Muscle layer of colon (tissue), 2 donors: ENCODE data around the gene HOXA3.
A peak's percentile ranks its signal among the peaks of the same experiment; 100 is the strongest.

Experiments
- H3K27ac ChIP-seq: one replicate; pipeline ENCODE4 v1.7.0; 2013; ENCODE audit warnings: low read depth, mild to moderate bottlenecking, low read length, moderate library complexity
- H3K27me3 ChIP-seq, 2 donors: one replicate each; pipeline ENCODE4 v1.7.0; 2013; ENCODE audit warnings: low read length in 2 of 2, mild to moderate bottlenecking in 2 of 2; ENCODE audit not compliant: insufficient read depth in 2 of 2, control insufficient read depth in 1 of 2
- H3K36me3 ChIP-seq: one replicate; pipeline ENCODE4 v1.7.0; 2013; ENCODE audit warnings: mild to moderate bottlenecking, low read length; ENCODE audit not compliant: insufficient read depth
- H3K4me1 ChIP-seq: one replicate; pipeline ENCODE4 v1.7.0; 2013; ENCODE audit warnings: mild to moderate bottlenecking, low read length; ENCODE audit not compliant: insufficient read depth
- H3K4me3 ChIP-seq, 2 donors: one replicate each; pipeline ENCODE4 v1.7.0; 2013; ENCODE audit warnings: low read length in 2 of 2, low read depth in 1 of 2, mild to moderate bottlenecking in 1 of 2, moderate library complexity in 1 of 2
- H3K9ac ChIP-seq: one replicate; pipeline ENCODE4 v1.7.0; 2013; ENCODE audit warnings: low read length
- H3K9me3 ChIP-seq: one replicate; pipeline ENCODE4 v1.7.0; 2013; ENCODE audit warnings: mild to moderate bottlenecking, low read length
- donor health status: abdominal sarcoma.
- donor health status: Adenocarcinoma of cecum.

HOXA3 gene

GRCh38 chr7:27095050-27095896, 57.1 kb downstream of the HOXA3 start:
- peak overlapping the region; percentile 49 for H3K27ac ChIP-seq
- no peaks in the 10 kb centered on the region for H3K9me3 ChIP-seq
- H3K27me3 ChIP-seq, result no peaks in the 10 kb centered on the region
- H3K4me3 ChIP-seq, result peak overlapping the region; percentile 73 to 91
- H3K4me1 ChIP-seq, result peaks cover 25% of the 10 kb centered on the region
- no peak overlapping the region for H3K9ac ChIP-seq
- H3K36me3 ChIP-seq, result no peaks in the 10 kb centered on the region

DNA sequence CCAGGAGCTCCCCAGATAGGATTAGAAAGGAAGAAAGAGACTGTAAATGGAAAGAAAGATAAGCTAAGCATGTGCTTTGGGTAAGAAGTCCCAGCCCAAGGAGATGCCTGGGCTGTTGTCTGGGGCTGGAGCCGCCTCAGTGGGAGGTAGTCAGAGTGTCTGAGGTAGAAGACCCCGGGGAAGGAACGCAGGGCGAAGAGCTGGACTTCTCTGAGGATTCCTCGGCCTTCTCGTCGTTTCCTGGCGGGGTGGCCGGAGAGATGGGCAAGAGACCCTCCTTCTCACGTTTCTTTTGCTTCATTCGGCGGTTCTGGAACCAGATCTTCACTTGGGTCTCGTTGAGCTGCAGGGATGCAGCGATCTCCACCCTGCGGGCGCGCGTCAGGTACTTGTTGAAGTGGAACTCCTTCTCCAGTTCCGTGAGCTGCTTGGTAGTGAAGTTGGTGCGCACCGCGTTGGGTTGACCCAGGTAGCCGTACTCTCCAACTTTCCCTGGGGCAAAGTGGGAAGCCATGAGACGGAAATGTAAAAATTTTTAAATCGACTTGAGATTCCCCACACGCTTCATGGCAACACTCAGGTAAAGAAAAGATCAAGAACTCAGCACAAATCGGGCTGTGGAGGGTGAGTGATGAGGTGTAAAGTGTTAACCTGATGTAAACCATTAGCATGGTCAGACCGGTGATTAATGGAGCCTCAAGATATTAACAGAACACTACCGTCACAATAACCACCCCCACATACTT, 57.9 kb downstream of the HOXA3 start:
- Histone ChIP-seq H3K27me3 (no peaks in the 10 kb centered on the region), H3K4me3 (no peak overlapping the region), H3K27ac (no peak overlapping the region), H3K9ac (no peak overlapping the region), H3K9me3 (no peaks in the 10 kb centered on the region), H3K4me1 (peaks cover 17% of the 10 kb centered on the region), H3K36me3 (no peaks in the 10 kb centered on the region)

DNA sequence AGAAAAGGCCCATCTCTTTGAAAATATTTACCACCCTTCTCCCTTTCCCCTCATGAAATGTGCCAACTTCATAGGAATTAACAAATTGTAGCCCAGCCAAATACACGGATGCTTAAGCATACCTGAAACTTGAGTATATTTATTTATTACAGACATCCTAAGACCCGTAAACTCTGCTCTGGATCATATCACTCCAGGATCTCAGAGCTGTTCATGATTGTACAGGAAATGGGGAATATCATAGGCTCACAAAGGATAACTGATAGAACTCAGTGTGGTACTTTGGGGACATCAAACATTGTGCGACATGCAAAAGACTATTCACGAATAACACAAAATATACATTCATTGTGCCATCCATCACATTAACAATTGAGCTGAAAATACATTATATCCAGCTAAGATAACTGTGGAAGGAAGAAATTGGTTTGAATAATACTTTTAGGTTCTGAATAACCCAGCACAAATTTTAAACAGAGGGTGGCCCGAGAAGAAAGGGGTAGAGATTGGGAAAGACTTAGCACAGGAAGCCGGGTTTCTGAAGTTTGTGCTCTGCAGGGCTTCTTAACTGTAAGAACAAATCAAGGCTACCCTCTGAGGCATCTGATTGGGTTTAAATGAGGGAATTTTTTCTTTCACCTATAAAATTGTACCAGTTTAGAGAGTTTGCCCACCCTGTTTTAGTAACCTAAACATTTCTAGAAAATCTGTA, 59.0 kb downstream of the HOXA3 start:
- peaks cover 4 to 7% of the 10 kb centered on the region in 2 donors for H3K27me3 ChIP-seq
- H3K9me3 ChIP-seq, result no peaks in the 10 kb centered on the region
- H3K27ac ChIP-seq, result no peak overlapping the region
- H3K9ac ChIP-seq, result no peak overlapping the region
- H3K4me1 ChIP-seq, result peaks cover 13% of the 10 kb centered on the region
- no peak overlapping the region for H3K4me3 ChIP-seq
- H3K36me3 ChIP-seq, result no peaks in the 10 kb centered on the region

GRCh38 chr7:27092819-27093110, 59.6 kb downstream of the HOXA3 start:
- Histone ChIP-seq H3K9me3 (no peaks in the 10 kb centered on the region), H3K27me3 (peaks cover 8 to 10% of the 10 kb centered on the region in 2 donors), H3K9ac (no peak overlapping the region), H3K4me3 (no peak overlapping the region), H3K36me3 (no peaks in the 10 kb centered on the region), H3K4me1 (peaks cover 8% of the 10 kb centered on the region), H3K27ac (no peak overlapping the region)

- H3K36me3 ChIP-seq, result no peaks in the 10 kb centered on the region
- peaks cover 3% of the 10 kb centered on the region for H3K4me1 ChIP-seq
- H3K9me3 ChIP-seq, result no peaks in the 10 kb centered on the region
- no peak overlapping the region for H3K9ac ChIP-seq
- H3K27me3 ChIP-seq, result peaks cover 8 to 12% of the 10 kb centered on the region in 2 donors
- H3K4me3 ChIP-seq, result no peak overlapping the region
- no peak overlapping the region for H3K27ac ChIP-seq
Observed at GRCh38 chr7:27091941-27092818, 60.2 kb downstream of the HOXA3 start.

- H3K9ac ChIP-seq, result no peak overlapping the region
- H3K27me3 ChIP-seq, result peaks cover 8 to 12% of the 10 kb centered on the region in 2 donors
- H3K4me1 ChIP-seq, result no peaks in the 10 kb centered on the region
- no peaks in the 10 kb centered on the region for H3K9me3 ChIP-seq
- H3K4me3 ChIP-seq, result no peak overlapping the region
- no peaks in the 10 kb centered on the region for H3K36me3 ChIP-seq
- H3K27ac ChIP-seq, result no peak overlapping the region
Observed at GRCh38 chr7:27091105-27091504, 61.3 kb downstream of the HOXA3 start.

- Histone ChIP-seq H3K4me3 (no peak overlapping the region), H3K9me3 (no peaks in the 10 kb centered on the region), H3K27me3 (peaks cover 8 to 12% of the 10 kb centered on the region in 2 donors), H3K27ac (no peak overlapping the region), H3K36me3 (no peaks in the 10 kb centered on the region), H3K9ac (no peak overlapping the region), H3K4me1 (no peaks in the 10 kb centered on the region)
Observed at GRCh38 chr7:27088002-27088922, 64.1 kb downstream of the HOXA3 start.

GRCh38 chr7:27083646-27084045, 68.7 kb downstream of the HOXA3 start:
- Histone ChIP-seq H3K27me3 (peaks cover 4 to 11% of the 10 kb centered on the region in 2 donors), H3K27ac (no peak overlapping the region), H3K9me3 (no peaks in the 10 kb centered on the region), H3K36me3 (no peaks in the 10 kb centered on the region), H3K4me1 (no peaks in the 10 kb centered on the region), H3K4me3 (no peak overlapping the region), H3K9ac (no peak overlapping the region)

GRCh38 chr7:27082171-27082570, 70.2 kb downstream of the HOXA3 start:
- H3K4me1 ChIP-seq, result no peaks in the 10 kb centered on the region
- H3K9ac ChIP-seq, result no peak overlapping the region
- no peaks in the 10 kb centered on the region for H3K36me3 ChIP-seq
- H3K9me3 ChIP-seq, result no peaks in the 10 kb centered on the region
- no peaks in the 10 kb centered on the region for H3K27me3 ChIP-seq
- H3K27ac ChIP-seq, result no peak overlapping the region
- H3K4me3 ChIP-seq, result no peak overlapping the region

GRCh38 chr7:27080844-27081436, 71.4 kb downstream of the HOXA3 start:
- H3K27ac ChIP-seq, result no peak overlapping the region
- H3K27me3 ChIP-seq, result no peaks in the 10 kb centered on the region
- no peaks in the 10 kb centered on the region for H3K4me1 ChIP-seq
- no peaks in the 10 kb centered on the region for H3K9me3 ChIP-seq
- H3K9ac ChIP-seq, result no peak overlapping the region
- no peaks in the 10 kb centered on the region for H3K36me3 ChIP-seq
- H3K4me3 ChIP-seq, result no peak overlapping the region
